H9 (cell line): ENCODE measurements around the gene OR2T27. TPM values are rescaled to one million over a fixed set of nuclear protein-coding genes. Genes with fewer than 3 reads are reported as not detected.
"Not testable (repeated sequence)": the region's sequence is repeated elsewhere in the genome, so short reads cannot be mapped to it uniquely, and the experiment has no call there.

Experiments
- DNase-seq: peaks from one replicate; pipeline ENCODE4 v3.0.0-alpha.2; 2017
- H2AFZ ChIP-seq: one replicate; pipeline ENCODE4 v1.6.1; 2013; ENCODE audit warnings: mild to moderate bottlenecking, low read length, control low read depth, moderate library complexity
- H2AK5ac ChIP-seq: 2 replicates; pipeline ENCODE4 v1.6.1; 2013; ENCODE audit warnings: low read length, control low read depth, mixed read lengths; ENCODE audit not compliant: insufficient read length
- H2BK120ac ChIP-seq: one replicate; pipeline ENCODE4 v1.6.1; 2013; ENCODE audit warnings: low read depth, mild to moderate bottlenecking, low read length, control low read depth, inconsistent platforms; ENCODE audit not compliant: poor library complexity, severe bottlenecking
- H2BK12ac ChIP-seq: 2 replicates; pipeline ENCODE4 v1.6.1; 2013; ENCODE audit warnings: low read length, control low read depth, mixed read lengths, low read depth; ENCODE audit not compliant: insufficient read length
- H2BK15ac ChIP-seq: 2 replicates; pipeline ENCODE4 v1.6.1; 2013; ENCODE audit warnings: low read depth, low read length, control low read depth
- H2BK20ac ChIP-seq: one replicate; pipeline ENCODE4 v1.6.1; 2013; ENCODE audit warnings: low read depth, mild to moderate bottlenecking, low read length, control low read depth, inconsistent platforms; ENCODE audit not compliant: poor library complexity, severe bottlenecking
- H2BK5ac ChIP-seq: 2 replicates; pipeline ENCODE4 v1.6.1; 2013; ENCODE audit warnings: low read length, control low read depth, mixed read lengths; ENCODE audit not compliant: insufficient read length
- H3K14ac ChIP-seq: 2 replicates; pipeline ENCODE4 v1.6.1; 2013; ENCODE audit warnings: low read length, control low read depth; ENCODE audit not compliant: insufficient read depth
- H3K18ac ChIP-seq: 2 replicates; pipeline ENCODE4 v1.6.1; 2013; ENCODE audit warnings: low read depth, mild to moderate bottlenecking, mixed read lengths, low read length, control low read depth; ENCODE audit not compliant: insufficient read length
- H3K23ac ChIP-seq: 2 replicates; pipeline ENCODE4 v1.6.1; 2013; ENCODE audit warnings: low read length, control low read depth, mixed read lengths, low read depth; ENCODE audit not compliant: insufficient read length
- H3K23me2 ChIP-seq: 2 replicates; pipeline ENCODE4 v1.6.1; 2013; ENCODE audit warnings: low read depth, mild to moderate bottlenecking, mixed read lengths, low read length, control low read depth; ENCODE audit not compliant: insufficient read length, poor library complexity, severe bottlenecking
- H3K27ac ChIP-seq: 2 replicates; pipeline ENCODE4 v1.5.1; 2013; ENCODE audit warnings: low read length, control low read depth, mixed read lengths, low read depth; ENCODE audit not compliant: insufficient read length
- H3K27me3 ChIP-seq: 2 replicates; pipeline ENCODE4 v1.6.1; 2013; ENCODE audit warnings: low read length, control low read depth, inconsistent platforms; ENCODE audit not compliant: insufficient read depth
- H3K4ac ChIP-seq: 2 replicates; pipeline ENCODE4 v1.6.1; 2013; ENCODE audit warnings: low read depth, mild to moderate bottlenecking, control low read depth, inconsistent platforms, low read length, moderate library complexity
- H3K4me1 ChIP-seq: 2 replicates; pipeline ENCODE4 v1.6.1; 2013; ENCODE audit warnings: low read length, control low read depth, inconsistent platforms; ENCODE audit not compliant: insufficient read depth
- H3K4me2 ChIP-seq: 2 replicates; pipeline ENCODE4 v1.6.1; 2013; ENCODE audit warnings: low read length, control low read depth, mixed read lengths; ENCODE audit not compliant: insufficient read length, insufficient read depth
- H3K56ac ChIP-seq: 2 replicates; pipeline ENCODE4 v1.6.1; 2013; ENCODE audit warnings: low read depth, mild to moderate bottlenecking, mixed read lengths, low read length, control low read depth; ENCODE audit not compliant: insufficient read length
- H3K79me1 ChIP-seq: 2 replicates; pipeline ENCODE4 v1.6.1; 2013; ENCODE audit warnings: low read depth, mild to moderate bottlenecking, moderate library complexity, low read length, control low read depth, inconsistent platforms; ENCODE audit not compliant: insufficient read depth, poor library complexity, severe bottlenecking
- H3K79me2 ChIP-seq: 2 replicates; pipeline ENCODE4 v1.6.1; 2013; ENCODE audit warnings: low read length, control low read depth, inconsistent platforms; ENCODE audit not compliant: insufficient read depth
- H3K9ac ChIP-seq: 2 replicates; pipeline ENCODE4 v1.6.1; 2013; ENCODE audit warnings: low read length, control low read depth, mixed read lengths; ENCODE audit not compliant: insufficient read length; ENCODE audit errors: extremely low read depth
- H3K9me3 ChIP-seq: one replicate; pipeline ENCODE4 v1.6.1; 2013; ENCODE audit warnings: low read depth, low read length, inconsistent platforms; ENCODE audit not compliant: control insufficient read depth
- H3T11ph ChIP-seq: one replicate; pipeline ENCODE4 v1.6.1; 2013; ENCODE audit warnings: mild to moderate bottlenecking, low read length, control low read depth, inconsistent platforms
- H4K20me1 ChIP-seq: one replicate; pipeline ENCODE4 v1.6.1; 2013; ENCODE audit not compliant: control insufficient read depth, insufficient read length, insufficient read depth
- H4K5ac ChIP-seq: 2 replicates; pipeline ENCODE4 v1.6.1; 2013; ENCODE audit warnings: low read depth, mild to moderate bottlenecking, mixed read lengths, low read length, control low read depth; ENCODE audit not compliant: insufficient read length
- H4K8ac ChIP-seq: replicated peaks from 2 replicates; pipeline ENCODE4 v1.6.1; 2013; ENCODE audit warnings: low read length, control low read depth, mixed read lengths, low read depth; ENCODE audit not compliant: insufficient read length
- H4K91ac ChIP-seq: 2 replicates; pipeline ENCODE4 v1.6.1; 2013; ENCODE audit warnings: low read depth, mild to moderate bottlenecking, moderate library complexity, mixed read lengths, low read length, control low read depth; ENCODE audit not compliant: insufficient read length
- H3K27ac Mint-ChIP-seq, 3 experiments: 2 replicates in 2 of 3; 3 replicates in 1 of 3; pipeline ENCODE4 v1.8.0; 2020 to 2021; ENCODE audit warnings: mixed read lengths in 3 of 3, mild to moderate bottlenecking in 1 of 3, moderate library complexity in 1 of 3
- H3K27me3 Mint-ChIP-seq: 2 replicates; pipeline ENCODE4 v1.8.0; 2021; ENCODE audit warnings: low read depth, mild to moderate bottlenecking, moderate library complexity, mixed read lengths
- H3K36me3 Mint-ChIP-seq, 3 experiments: 2 replicates in 2 of 3; 3 replicates in 1 of 3; pipeline ENCODE4 v1.8.0; 2020 to 2021; ENCODE audit warnings: low read depth in 3 of 3, mixed read lengths in 3 of 3; ENCODE audit not compliant: insufficient read depth in 1 of 3
- H3K4me1 Mint-ChIP-seq, 2 experiments: 2 replicates each; pipeline ENCODE4 v1.8.0; 2020; ENCODE audit warnings: mixed read lengths in 2 of 2
- H3K4me3 Mint-ChIP-seq, 2 experiments: 2 replicates in 1 of 2; 3 replicates in 1 of 2; pipeline ENCODE4 v1.8.0; 2020 to 2021; ENCODE audit warnings: mild to moderate bottlenecking in 2 of 2, mixed read lengths in 2 of 2, moderate library complexity in 1 of 2
- H3K9me3 Mint-ChIP-seq, 2 experiments: 2 replicates in 1 of 2; 3 replicates in 1 of 2; pipeline ENCODE4 v1.8.0; 2020; ENCODE audit warnings: mild to moderate bottlenecking in 2 of 2, mixed read lengths in 2 of 2, moderate library complexity in 1 of 2
- WGBS: extraction: QIAGEN DNeasy Blood & Tissue Kit; methylation state at CpG from one replicate; pipeline ENCODE4 v1.1.7; 2013; ENCODE audit warnings: missing lambda C conversion rate, low lambda C conversion rate, mixed read lengths; ENCODE audit not compliant: insufficient read length; ENCODE audit errors: extremely low coverage; 5-methylcytosine and 5-hydroxymethylcytosine counted together
- total RNA-seq: library from RNA; stranded (reverse); gene quantifications from 2 replicates; pipeline ENCODE4 v1.2.1, GENCODE V29; 2021

OR2T27 gene
- total RNA-seq, 1 experiment from 2014 or later: not detected

DNA sequence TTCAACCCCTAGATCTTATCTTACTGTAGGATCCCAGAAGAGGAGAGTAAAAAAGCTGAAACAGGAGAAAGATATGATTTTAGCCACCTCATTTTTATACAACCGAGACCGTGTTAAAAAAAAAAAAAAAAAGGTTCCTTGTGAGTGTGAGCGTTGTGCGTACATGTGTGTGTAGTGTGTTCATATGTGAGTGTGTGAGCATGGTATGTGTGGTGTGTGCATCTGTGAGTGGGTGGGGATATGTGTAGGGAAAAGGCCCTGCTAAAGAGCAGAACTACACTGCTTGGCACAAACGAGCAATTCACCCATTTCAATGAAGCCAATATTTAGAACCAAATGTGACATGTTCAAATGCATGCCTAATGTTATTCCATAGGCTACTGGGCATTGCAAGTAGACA lies 13.7 kb downstream of the OR2T27 start:
- not testable (repeated sequence) for H3K4me2 ChIP-seq, H4K8ac ChIP-seq, H3K4ac ChIP-seq, H3K4me3 Mint-ChIP-seq, H4K20me1 ChIP-seq, H3K14ac ChIP-seq, H3K27me3 ChIP-seq, H3K23me2 ChIP-seq, DNase-seq, H2AK5ac ChIP-seq, H3K23ac ChIP-seq, H3T11ph ChIP-seq, H3K79me2 ChIP-seq, H3K56ac ChIP-seq, H3K9me3 ChIP-seq, H3K4me1 Mint-ChIP-seq, H3K27ac Mint-ChIP-seq, H2BK5ac ChIP-seq, H2BK12ac ChIP-seq, H3K27me3 Mint-ChIP-seq, H2BK20ac ChIP-seq, H4K5ac ChIP-seq, H3K79me1 ChIP-seq, H2BK15ac ChIP-seq, H3K27ac ChIP-seq, H3K4me1 ChIP-seq, H4K91ac ChIP-seq, H2BK120ac ChIP-seq, H3K9ac ChIP-seq, H3K36me3 Mint-ChIP-seq, H2AFZ ChIP-seq, H3K18ac ChIP-seq
- H3K9me3 Mint-ChIP-seq: peaks cover 7 to 15% of the 10 kb centered on the region in 2 experiments
- WGBS: no CpG with 5 or more reads among the region's 5 CpGs

DNA sequence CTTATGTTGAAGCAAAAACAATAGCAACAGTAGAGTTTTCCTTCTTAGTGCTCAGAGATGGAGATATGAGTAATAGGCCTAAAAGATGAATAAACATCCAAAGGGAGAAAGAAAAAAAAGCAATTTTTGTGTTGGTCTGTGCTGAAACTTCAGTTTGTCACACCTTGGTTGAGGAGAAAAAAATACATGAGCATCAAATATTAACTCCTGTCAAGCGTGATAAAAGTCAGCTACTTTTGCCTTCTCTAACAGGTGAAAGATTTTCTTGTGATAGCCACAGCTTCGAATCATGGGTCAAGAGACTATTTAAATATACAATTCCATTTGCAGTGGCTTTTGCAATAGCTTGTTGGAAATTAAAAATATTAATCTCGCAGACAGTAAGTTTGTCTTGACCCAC lies 14.4 kb downstream of the OR2T27 start:
- no CpG with 5 or more reads among the region's 3 CpGs for WGBS
- not testable (repeated sequence) for H3T11ph ChIP-seq, H3K4me2 ChIP-seq, H2BK15ac ChIP-seq, H2AK5ac ChIP-seq, H3K36me3 Mint-ChIP-seq, H3K79me2 ChIP-seq, H3K27me3 Mint-ChIP-seq, H4K20me1 ChIP-seq, H4K8ac ChIP-seq, H2BK120ac ChIP-seq, H3K27me3 ChIP-seq, H3K4me1 ChIP-seq, H2BK20ac ChIP-seq, H3K18ac ChIP-seq, H3K56ac ChIP-seq, H3K23me2 ChIP-seq, H3K14ac ChIP-seq, H2BK12ac ChIP-seq, H3K27ac Mint-ChIP-seq, H3K27ac ChIP-seq, H3K4me3 Mint-ChIP-seq, H3K4ac ChIP-seq, H4K5ac ChIP-seq, H2BK5ac ChIP-seq, H3K4me1 Mint-ChIP-seq, H3K9ac ChIP-seq, H3K9me3 ChIP-seq, H4K91ac ChIP-seq, DNase-seq, H3K79me1 ChIP-seq, H3K23ac ChIP-seq, H2AFZ ChIP-seq
- H3K9me3 Mint-ChIP-seq: peaks cover 7 to 15% of the 10 kb centered on the region in 2 experiments
